ENCODE data around the gene HES7.
A peak's percentile ranks its signal among the peaks of the same experiment; 100 is the strongest.
"Not testable (repeated sequence)": the region's sequence is repeated elsewhere in the genome, so short reads cannot be mapped to it uniquely, and the experiment has no call there.

HES7 gene

GRCh38 chr17:8123695-8124349 is at the start of gene HES7:
Gene HES7 (minus strand): TSS chr17:8124106. CDS start chr17:8124084, 22 bp downstream.
- no peak for DNase-seq (ENCODE audit: low spot score)

- peak; percentile 86 for DNase-seq (ENCODE audit: low spot score)
Measured at GRCh38 chr17:8173056-8173870, 49.4 kb upstream of the HES7 start.

DNA sequence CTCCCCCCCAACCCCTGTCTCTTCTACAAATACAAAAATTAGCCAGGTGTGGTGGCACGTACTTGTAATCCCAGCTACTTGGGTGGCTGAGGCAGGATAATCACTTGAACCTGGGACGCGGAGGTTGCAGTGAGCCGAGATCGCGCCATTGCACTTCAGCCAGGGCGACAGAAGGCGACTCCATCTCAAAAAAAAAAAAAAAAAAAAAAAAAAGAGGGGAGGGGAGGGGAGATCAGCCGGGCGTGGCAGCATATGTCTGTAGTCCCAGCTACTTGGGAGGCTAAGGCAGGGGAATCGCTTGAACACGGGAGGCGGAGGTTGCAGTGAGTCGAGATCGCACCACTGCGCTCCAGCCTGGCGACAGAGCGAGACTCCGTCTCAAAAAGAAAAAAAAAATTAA is 46.3 kb upstream of the HES7 start:
- DNase-seq (ENCODE audit: low spot score), result not testable (repeated sequence)

GRCh38 chr17:8167526-8167925 is 43.6 kb upstream of the HES7 start:
- DNase-seq (ENCODE audit: low spot score), result no peak

- no peak for DNase-seq (ENCODE audit: low spot score)
Measured at GRCh38 chr17:8166731-8167130, 42.8 kb upstream of the HES7 start.

DNA sequence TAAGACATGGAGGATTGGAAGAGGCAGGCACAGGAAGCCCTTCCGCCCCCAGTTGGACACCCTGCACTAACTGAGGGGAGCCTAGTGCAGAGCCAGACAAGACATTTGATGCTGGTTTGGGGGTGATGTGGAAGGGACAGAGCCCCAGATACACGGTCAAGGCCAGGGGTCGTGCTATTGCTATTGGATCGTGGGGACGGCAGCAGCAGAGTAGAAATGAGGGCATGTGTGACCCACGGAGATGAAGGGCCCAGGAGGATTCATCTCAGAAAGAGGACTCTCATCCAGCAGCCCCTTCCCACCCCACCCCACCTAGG is 40.9 kb upstream of the HES7 start:
- DNase-seq (ENCODE audit: low spot score), result peak; percentile 45

- peak; percentile 59 for DNase-seq (ENCODE audit: low spot score)
Measured at GRCh38 chr17:8163978-8164814, 40.3 kb upstream of the HES7 start.

- peak; percentile 88 for DNase-seq (ENCODE audit: low spot score)
Measured at GRCh38 chr17:8162997-8163977, 39.4 kb upstream of the HES7 start.

DNA sequence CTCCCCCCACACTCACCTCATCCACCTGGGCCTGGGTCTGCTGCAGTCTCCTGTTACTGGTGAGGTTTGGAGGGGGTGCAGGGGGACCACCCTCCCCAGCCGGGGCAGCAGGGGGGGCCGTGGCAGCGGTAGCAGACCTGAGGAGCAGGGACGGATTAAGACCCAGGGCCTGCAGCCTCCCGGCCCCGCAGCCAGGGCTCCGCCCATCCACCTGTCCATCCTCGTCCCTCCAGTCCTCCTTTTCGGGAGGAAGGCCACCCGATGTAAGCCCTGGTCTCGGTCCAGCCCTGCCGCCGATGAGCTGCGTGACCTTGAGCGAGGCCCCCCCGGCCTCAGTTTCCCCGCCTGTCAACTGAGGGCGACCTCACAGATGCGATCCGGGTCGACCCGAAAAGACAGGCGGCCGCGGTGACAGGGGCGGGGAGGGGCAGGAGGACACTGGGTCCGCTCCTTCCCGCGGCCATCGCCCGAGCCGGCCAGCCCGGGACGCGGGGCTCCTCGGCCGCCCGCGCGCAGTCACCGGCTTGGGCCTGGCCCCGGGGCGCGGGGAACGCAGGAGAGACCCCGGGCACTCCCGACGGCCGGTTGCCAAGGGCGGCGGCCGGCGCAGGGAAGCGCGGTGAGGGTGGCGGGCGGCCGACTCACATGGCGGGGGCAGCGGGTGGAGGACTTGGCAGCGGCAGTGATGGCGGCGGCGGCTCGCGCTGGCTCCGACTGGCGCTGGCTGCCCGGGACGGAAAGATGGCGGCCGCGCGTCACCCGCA is 38.5 kb upstream of the HES7 start, which contains the start of gene VAMP2:
TSS of gene VAMP2 (minus strand) at position 716 of the 764 bp plus-strand sequence. CDS start at position 647, 69 bp downstream.
- DNase-seq (ENCODE audit: low spot score), result peak; percentile 92

DNA sequence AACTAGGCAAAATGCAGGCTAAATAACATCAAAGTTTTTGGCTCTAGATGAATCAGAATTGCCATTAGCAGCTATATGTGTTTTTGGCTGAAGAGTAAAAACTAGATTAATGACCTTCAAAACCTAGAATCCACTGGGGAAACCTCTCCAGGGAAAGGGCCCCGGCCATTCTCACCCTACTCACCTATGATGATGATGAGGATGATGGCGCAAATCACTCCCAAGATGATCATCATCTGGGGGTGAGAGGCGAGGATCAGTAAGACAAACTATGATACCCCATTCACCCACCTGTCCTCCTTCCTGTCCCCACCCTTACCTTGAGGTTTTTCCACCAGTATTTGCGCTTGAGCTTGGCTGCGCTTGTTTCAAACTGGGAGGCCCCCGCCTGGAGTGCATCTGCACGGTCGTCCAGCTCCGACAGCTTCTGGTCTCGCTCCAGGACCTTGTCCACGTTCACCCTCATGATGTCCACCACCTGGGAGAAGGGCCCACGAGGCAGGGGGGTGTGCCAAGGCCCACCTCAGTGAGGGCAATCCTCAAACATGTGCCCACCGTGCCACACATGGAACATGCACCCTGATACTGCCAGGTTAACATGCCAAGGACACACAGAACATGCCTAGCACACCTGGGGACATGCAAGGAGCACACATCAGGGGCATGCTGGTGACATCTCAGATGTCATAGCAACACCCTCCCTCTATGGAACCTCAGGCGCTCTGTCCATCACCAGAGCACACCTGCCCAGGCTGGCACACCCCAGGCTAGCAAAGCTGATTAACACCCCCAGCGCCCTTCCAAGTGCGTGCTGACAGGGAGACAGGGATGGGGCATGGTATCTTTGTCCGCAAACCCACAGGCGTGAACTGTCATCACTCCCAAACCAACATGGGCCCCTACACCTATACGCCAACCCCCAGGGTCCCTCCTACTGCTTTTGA is 37.7 kb upstream of the HES7 start:
- no peak for DNase-seq (ENCODE audit: low spot score)

DNA sequence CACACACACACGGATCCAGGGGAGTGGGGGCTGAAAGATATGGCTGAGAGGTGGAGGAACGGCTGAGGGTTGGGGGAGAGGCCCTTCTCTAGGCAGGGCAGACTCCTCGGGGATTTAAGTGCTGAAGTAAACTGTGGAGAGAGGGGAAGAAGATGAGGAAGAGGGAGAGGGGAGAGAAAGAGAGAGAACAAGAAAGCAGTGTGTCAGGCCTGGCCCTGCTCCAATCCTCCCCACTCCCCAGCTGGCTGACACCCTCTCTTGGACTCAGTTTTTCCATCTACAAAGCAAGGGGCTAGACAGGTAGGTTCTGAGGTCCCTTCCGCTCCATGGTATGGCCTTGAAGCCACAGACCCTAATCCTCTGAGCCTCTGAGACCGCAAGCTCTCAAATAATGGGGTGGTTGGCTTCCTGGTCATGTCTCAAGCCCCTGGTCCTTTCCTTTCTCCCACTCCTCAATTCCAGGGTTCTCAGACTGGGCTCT is 36.9 kb upstream of the HES7 start:
- DNase-seq (ENCODE audit: low spot score), result no peak

DNA sequence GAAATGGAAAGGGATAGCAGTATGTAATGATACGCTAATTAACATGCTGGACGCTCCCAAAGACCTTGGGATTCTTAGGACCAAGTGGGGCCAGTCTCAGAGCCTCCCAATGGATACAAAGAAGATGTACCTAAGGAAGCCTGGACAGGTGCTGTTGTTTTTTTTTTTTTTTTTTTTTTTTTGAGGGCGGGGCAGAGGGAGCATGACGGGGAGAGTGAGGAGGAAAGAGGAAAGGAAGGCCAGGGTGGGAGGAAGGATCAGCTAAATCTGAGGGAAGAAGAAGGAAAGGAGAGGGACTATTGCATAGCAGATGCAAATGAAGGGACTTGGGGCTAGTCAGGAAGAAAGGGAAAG is 36.3 kb upstream of the HES7 start:
- no peak for DNase-seq (ENCODE audit: low spot score)

- no peak for DNase-seq (ENCODE audit: low spot score)
Measured at GRCh38 chr17:8159459-8160223, 35.7 kb upstream of the HES7 start.

- no peak for DNase-seq (ENCODE audit: low spot score)
Measured at GRCh38 chr17:8159032-8159400, 35.1 kb upstream of the HES7 start.

GRCh38 chr17:8158267-8159031 is 34.5 kb upstream of the HES7 start:
- peak; percentile 93 for DNase-seq (ENCODE audit: low spot score)

GRCh38 chr17:8156246-8156992 is 32.5 kb upstream of the HES7 start:
- peak; percentile 100 for DNase-seq (ENCODE audit: low spot score)

GRCh38 chr17:8155996-8156245 is 32.0 kb upstream of the HES7 start:
- no peak for DNase-seq (ENCODE audit: low spot score)

Data from ecto neural progenitor cell (in vitro differentiated cells).